Mucosa of stomach (tissue), 1 donor: ENCODE data around the gene SCAMP3.
"Not testable (repeated sequence)": the region's sequence is repeated elsewhere in the genome, so short reads cannot be mapped to it uniquely, and the experiment has no call there.

ENCODE experiments used
- H3K27me3 ChIP-seq: one replicate; pipeline ENCODE4 v1.7.0; 2013; ENCODE audit warnings: mild to moderate bottlenecking, low read length; ENCODE audit not compliant: control insufficient read depth, insufficient read depth
- H3K36me3 ChIP-seq: one replicate; pipeline ENCODE4 v1.7.0; 2013; ENCODE audit warnings: low read length; ENCODE audit not compliant: control insufficient read depth, insufficient read depth
- H3K4me1 ChIP-seq: one replicate; pipeline ENCODE4 v1.7.0; 2013; ENCODE audit warnings: mild to moderate bottlenecking, low read length; ENCODE audit not compliant: control insufficient read depth, insufficient read depth
- H3K4me3 ChIP-seq: one replicate; pipeline ENCODE4 v1.7.0; 2013; ENCODE audit warnings: low read length
- H3K9ac ChIP-seq: one replicate; pipeline ENCODE4 v1.7.0; 2013; ENCODE audit warnings: mild to moderate bottlenecking, low read length, moderate library complexity
- H3K9me3 ChIP-seq: one replicate; pipeline ENCODE4 v1.7.0; 2013; ENCODE audit warnings: mild to moderate bottlenecking, low read length, moderate library complexity; ENCODE audit not compliant: control insufficient read depth
- donor health status: Pancreatic carcinoma.

The SCAMP3 gene

DNA sequence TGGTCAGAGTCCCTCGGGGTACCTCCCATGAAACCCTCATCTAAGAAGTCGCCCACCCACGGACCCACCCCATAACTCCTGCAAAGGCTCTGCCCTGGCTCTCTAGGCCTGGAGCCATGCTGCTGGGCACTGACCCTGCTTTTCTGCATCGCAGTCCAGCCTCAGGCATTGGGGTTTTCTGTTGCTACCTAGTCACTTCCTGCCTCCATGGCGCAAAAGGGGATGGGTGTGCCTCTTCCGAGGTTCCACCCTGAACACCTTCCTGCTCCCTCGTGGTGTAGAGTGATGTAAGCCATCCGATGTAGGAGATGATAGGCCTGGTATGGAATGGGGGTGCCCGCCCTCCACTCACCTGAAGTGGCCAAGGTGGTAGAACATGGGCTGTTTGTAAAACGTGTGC, 47.5 kb downstream of the SCAMP3 start:
- H3K4me3 ChIP-seq, H3K9me3 ChIP-seq, H3K9ac ChIP-seq, H3K27me3 ChIP-seq, H3K36me3 ChIP-seq, H3K4me1 ChIP-seq: not testable (repeated sequence)

DNA sequence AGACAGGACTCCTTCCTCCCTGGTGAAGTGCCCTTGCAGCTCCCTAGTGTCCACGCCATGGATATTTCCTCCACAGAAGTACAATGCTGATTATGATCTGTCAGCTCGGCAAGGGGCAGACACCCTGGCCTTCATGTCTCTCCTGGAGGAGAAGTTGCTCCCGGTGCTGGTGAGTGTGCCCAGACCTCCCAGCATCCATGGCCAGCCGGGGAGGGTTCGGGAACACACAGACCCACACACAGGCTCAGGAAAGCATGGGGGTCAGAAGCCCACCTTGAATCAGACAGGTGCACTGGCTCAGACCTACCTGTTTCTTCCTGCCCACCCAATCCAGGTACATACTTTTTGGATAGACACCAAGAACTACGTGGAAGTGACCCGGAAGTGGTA, 50.1 kb downstream of the SCAMP3 start:
- not testable (repeated sequence) for H3K9ac ChIP-seq, H3K9me3 ChIP-seq, H3K4me3 ChIP-seq, H3K36me3 ChIP-seq, H3K27me3 ChIP-seq
- peaks cover 23% of the 10 kb centered on the region for H3K4me1 ChIP-seq

DNA sequence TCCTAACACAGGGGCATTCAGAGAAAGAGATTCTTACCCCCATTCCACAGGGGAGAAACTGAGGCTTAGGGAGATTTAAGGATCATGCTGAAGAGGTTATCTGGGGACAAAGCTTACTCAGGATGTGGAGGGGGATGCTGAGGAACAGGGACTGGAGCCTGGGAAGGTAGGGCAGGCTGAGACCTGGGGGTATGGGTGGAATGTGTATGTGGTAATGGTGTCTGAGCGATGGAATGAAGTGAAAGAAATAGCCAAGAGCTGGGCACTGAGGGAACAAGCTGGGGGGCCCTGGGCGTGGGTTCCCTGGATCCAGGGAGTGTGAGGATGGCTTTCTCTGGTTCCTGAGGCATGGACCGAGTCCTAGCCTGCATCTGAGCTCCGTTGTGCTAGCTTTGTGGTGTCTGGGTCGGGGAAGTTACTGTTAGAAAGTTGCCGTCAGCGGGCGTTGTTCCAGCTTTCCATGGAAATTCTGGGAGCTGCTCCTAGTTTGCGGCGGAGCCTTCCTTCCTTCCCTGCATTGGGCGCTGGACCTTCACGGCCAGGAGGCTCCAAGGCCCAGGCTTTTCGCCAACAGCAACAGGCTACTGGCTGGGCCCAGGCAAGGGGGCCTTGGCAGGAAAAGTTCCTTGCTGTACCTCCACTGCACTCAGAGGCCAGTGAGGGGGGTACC, 50.6 kb downstream of the SCAMP3 start:
- H3K9ac ChIP-seq, H3K36me3 ChIP-seq, H3K27me3 ChIP-seq, H3K9me3 ChIP-seq, H3K4me3 ChIP-seq: not testable (repeated sequence)
- H3K4me1 ChIP-seq = peaks cover 27% of the 10 kb centered on the region

DNA sequence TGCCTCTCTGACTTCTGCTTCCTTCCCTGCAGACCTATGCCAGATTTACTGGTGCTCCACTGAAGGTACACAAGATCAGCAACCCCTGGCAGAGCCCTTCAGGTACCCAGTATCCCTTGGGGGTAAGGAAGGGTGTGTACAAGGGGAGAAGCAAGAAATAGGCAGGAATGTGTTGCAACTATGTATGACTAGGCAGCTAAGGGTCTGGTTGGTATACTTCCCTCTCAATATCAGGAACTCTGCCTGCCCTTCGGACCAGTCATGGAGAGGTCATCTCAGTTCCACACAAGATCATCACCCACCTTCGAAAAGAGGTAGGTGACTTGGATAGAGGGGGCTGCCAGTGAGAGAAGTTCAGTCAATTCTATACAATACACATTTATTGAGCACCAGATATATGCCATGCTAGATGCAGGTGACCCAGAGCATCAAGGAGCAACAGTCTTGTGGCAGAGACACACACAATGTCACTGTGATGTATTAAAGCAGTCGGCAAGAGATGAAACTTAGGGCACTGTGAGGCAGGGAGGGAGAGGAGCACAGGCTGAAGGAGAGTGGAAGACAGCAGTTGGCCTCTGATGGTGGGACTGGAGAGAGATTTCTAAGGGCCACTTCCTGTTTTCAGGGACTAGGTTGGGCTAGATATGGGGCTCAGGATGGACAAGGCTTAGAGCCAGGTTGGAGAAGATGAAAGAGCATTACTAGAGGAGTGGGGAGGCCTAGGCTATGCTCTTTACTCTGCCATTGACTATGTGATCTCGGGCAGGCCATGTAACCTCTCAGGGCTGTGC, 51.7 kb downstream of the SCAMP3 start:
- no peak overlapping the region for H3K4me3 ChIP-seq
- no peaks in the 10 kb centered on the region for H3K9me3 ChIP-seq
- H3K27me3 ChIP-seq = no peaks in the 10 kb centered on the region
- H3K4me1 ChIP-seq = peaks cover 27% of the 10 kb centered on the region
- no peaks in the 10 kb centered on the region for H3K36me3 ChIP-seq
- no peak overlapping the region for H3K9ac ChIP-seq

DNA sequence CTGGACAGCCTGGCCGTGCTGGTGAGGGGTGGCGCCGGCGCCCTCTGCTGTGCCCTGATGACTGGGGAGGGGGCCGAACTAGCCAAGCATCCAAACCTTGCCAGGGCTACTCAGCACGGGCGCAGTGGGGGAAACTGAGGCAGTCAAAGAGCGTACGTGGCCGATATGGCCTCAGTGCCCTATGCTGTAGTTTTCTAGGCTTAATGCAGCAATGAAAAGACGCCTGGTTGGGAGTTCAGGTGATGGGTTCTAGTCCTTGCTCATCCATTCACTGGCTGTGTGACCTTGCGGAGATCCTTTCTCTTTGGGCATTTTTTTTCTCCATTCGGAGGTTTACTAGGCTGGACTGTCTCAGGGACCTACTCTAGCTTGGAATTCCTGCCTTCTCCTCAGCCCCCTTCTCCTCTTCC, 52.8 kb downstream of the SCAMP3 start:
- no peaks in the 10 kb centered on the region for H3K27me3 ChIP-seq
- H3K36me3 ChIP-seq = no peaks in the 10 kb centered on the region
- H3K9ac ChIP-seq = peak overlapping the region; percentile 87
- peak overlapping the region; percentile 94 for H3K4me3 ChIP-seq
- H3K4me1 ChIP-seq = peaks cover 27% of the 10 kb centered on the region
- no peaks in the 10 kb centered on the region for H3K9me3 ChIP-seq

DNA sequence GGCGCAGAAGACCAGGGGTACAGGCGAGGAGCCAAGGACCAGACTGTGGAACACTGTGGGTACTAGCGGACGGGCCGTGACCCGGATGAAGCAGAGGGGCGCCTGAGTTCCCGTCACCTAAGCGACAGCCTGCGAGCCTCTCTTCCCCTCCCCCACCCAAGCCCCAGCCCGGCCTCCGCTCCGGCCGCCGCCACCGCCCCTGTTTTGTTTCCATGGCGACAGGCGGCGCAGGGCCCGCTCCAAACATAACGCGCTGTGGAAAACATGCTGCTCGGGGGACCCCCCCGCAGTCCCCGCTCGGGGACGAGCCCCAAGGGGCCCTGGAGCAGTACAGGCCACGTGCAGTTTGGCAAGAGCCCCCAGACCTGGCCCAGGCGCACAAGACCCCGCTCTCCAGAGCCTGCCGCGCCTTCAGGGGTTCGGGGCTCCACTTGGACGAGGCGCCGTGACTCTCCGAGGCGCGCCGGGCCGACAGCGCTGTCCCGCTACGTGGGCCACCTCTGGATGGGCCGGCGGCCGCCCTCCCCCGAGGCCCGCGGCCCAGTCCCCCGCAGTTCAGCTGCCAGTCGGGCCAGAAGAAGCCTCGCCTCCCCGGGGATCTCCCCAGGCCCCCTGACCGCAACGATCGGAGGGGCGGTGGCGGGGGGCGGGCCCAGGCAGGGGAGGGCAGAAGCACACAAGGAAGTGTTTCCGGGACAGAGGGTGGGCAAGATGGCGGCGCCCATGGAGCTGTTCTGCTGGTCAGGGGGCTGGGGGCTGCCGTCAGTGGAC, 53.4 kb downstream of the SCAMP3 start, which contains the start of gene MTX1:
MTX1 (plus strand) TSS at position 155 of the 771 bp plus-strand sequence; CDS start at position 265, 110 bp downstream.
- H3K9me3 ChIP-seq = no peaks in the 10 kb centered on the region
- no peaks in the 10 kb centered on the region for H3K36me3 ChIP-seq
- H3K4me1 ChIP-seq = peaks cover 27% of the 10 kb centered on the region
- peak within 1 kb of the TSS; percentile 87 for H3K9ac ChIP-seq
- H3K27me3 ChIP-seq = no peaks in the 10 kb centered on the region
- peak within 1 kb of the TSS; percentile 94 for H3K4me3 ChIP-seq

DNA sequence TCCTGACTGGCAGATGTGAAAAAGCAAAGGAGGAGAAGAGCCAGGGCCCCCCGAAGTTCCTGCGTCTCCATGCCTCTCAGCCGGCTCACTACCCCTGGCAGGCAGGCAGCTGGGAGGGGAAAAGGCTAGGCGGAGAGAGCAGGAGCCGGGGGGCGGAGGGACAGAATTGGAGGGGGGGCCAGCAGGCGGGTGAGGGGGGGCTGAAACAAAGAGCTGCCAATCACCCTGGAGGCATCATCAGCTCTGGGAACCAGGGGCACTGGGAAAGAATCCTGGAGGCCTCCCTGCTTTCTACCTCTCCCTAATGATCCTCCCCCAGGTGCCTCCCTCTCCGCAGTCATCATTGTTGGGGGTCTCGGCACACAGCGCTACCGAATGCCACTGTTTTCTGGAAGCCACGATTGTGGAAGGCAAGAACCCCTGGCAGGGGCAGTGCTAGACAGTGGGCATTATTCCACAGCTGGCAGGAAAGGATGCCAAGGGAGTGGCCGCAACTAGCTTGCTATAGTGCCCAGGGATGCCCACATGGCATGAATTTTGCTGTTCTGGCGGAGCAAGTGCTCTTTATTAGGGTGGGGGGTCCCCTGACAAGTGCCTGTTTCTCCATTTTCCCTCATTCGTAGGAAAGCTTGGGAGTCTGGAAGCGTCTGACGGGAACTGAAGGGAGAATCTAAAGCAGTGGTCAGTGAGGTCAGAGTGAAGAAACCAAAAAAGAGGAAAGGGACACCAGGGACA, 54.2 kb downstream of the SCAMP3 start, which contains the start of gene THBS3:
THBS3 (minus strand) TSS at position 92 of the 735 bp plus-strand sequence; CDS start at position 71, 21 bp downstream.
- H3K36me3 ChIP-seq = no peaks in the 10 kb centered on the region
- peaks cover 27% of the 10 kb centered on the region for H3K4me1 ChIP-seq
- H3K9me3 ChIP-seq = no peaks in the 10 kb centered on the region
- peak within 1 kb of the TSS; percentile 94 for H3K4me3 ChIP-seq
- no peaks in the 10 kb centered on the region for H3K27me3 ChIP-seq
- peak within 1 kb of the TSS; percentile 87 for H3K9ac ChIP-seq

DNA sequence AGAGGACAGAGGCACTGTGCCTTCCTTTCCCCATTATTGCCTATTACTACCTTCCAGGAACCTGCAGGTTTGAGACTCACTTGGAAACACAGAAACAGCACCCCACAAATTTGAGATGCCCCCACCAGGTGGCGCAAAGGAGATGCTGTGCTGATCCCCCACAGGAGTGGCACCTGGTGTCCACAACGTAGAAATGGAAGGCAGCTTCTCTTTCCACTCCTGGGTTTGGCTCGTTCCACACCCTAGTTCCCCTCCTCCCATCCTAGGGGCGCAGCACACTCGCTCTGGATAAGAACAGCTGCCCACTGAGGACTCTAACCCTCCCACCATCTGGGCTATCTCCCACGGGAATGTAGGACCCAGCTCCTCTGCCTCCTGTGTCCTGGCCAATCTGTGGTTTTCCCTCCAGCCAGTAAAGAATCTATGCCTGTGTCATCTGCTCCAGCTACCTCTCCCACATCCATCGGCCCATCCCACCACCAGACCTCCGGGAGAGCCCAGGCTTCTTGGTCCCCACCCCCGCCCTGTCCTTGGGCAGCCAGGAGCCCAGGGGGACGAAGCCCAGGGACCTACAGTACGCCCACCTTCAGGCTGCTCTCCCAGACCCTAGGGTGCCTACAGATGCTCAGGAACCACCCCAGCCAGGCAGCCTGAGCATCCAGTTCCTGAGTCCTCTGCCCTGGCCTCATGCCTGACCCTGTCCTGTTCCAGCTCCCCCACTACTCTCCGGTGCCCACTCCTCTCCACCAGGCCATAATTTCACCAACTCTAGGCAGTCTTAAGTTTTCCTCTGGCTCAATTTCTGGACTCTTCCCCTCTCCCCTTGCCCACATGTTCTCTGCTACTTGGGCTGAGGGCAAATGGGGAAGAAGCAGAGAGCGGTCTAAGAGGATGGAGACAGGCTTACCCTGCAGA, 55.0 kb downstream of the SCAMP3 start:
- H3K4me3 ChIP-seq = no peak overlapping the region
- H3K4me1 ChIP-seq = peaks cover 27% of the 10 kb centered on the region
- no peaks in the 10 kb centered on the region for H3K9me3 ChIP-seq
- no peaks in the 10 kb centered on the region for H3K36me3 ChIP-seq
- H3K9ac ChIP-seq = peak overlapping the region; percentile 87
- no peaks in the 10 kb centered on the region for H3K27me3 ChIP-seq
